Stimulated activated CD4-positive, alpha-beta T cell treated with anti-CD3 and anti-CD28 coated beads, Interleukin-4, amount 100 ng/mL, for 1 hour (primary cell): ENCODE measurements around the gene NFAM1.
A peak's percentile ranks its signal among the peaks of the same experiment; 100 is the strongest.

Source experiments
- DNase-seq: peaks from one replicate; pipeline ENCODE4 v3.0.0-alpha.2; 2020

NFAM1 gene

DNA sequence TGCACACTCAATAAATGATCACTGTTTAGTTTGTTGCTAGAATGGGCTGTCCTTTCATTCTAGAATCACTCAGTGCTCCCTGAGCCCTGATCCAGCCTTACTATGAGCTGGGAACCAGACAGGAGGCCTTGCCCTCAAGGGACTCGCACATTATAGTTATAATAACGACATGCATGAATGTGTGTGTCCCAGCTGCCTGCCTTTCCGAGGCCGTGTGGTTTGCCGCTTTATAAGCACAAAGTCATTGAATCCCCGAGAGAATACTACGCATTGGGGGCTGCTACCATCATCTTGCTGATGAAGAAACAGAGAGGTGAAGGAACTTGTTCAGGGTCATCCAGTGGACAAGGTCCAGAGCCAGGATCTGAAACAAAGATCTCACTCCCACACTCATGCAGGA, 75.7 kb downstream of the NFAM1 start:
- DNase-seq: no peak

DNA sequence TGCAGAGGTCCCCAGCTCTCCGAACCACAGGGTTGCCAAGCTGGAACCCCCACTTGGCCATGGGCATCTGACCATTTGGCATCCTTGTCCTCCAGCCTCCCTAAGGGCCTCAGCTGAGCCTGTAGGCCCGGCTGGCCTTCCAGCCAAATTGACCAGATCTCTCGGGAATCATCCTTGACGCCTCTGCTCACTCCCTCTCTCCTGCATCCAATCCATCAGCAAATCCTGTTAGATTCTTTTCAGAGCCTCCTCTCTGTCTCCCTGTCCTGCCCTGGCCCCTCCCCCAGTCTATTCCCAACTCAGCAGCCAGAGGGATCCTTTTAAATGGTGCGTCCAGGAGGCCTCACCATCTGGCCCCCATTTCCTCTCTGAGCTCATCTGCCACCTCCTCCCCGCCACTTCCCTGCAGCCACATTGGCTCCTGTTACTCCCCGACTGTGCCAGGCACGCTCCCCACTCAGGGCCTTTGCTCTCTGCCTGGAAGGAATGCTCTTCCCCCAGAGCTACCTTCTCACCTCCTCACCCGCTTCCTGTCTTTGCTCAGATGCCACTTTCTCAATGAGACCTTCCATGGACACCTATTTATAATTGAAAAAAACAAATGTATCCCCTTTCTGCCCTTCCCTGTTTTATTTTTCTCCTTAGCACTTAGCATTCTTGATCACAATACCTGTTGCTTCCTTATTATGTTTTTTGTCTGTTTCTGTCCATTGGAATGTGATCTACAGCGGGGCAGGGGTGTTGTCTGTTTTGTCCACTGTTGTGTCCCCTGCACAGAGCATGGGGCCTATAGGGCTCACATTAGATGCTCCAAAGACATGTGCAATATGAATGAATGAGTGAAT, 78.1 kb downstream of the NFAM1 start:
- no peak for DNase-seq

DNA sequence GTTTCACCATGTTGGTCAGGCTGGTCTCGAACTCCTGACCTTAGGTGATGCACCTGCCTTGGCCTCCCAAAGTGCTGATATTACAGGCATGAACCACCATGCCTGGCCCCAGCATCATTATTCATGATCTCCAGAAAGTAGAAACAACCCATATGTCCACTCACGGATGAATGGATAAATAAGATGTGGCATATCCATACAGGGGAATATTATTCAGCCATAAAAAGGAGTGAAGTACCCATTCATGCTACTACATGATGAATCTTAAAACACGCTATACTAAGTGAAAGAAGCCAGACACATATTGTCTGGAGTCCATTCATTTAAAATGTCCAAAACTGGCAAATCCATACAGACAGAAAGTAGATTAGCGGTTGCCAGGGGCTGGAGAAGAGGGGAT, 81.8 kb downstream of the NFAM1 start:
- DNase-seq: no peak

DNA sequence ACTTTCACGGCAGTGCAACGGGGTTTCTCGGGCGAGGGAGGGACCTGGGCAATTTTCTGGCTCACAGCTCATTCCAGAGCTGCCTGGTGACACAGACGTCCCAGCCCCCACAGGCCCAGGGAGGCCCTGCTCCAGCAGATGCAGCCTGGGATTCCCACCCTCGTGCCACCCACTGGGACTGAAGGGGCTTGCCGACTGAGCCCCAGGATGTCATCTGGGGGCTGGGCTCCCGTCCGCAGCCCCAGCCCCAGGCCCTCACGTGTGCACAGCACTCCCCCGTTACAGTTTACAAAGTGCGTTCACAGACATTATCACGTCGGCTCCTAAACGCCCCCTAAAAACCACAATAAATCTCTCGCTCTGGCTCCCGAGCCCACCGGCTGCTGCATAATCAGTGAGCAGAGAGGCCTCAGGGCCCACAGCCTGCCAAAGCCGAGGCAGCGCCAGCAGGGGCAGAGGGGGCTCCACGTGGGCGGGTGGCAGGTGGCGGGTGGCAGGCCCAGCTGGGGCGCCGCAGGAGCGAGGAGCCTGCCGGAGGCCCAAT, 84.8 kb downstream of the NFAM1 start:
- DNase-seq: no peak

DNA sequence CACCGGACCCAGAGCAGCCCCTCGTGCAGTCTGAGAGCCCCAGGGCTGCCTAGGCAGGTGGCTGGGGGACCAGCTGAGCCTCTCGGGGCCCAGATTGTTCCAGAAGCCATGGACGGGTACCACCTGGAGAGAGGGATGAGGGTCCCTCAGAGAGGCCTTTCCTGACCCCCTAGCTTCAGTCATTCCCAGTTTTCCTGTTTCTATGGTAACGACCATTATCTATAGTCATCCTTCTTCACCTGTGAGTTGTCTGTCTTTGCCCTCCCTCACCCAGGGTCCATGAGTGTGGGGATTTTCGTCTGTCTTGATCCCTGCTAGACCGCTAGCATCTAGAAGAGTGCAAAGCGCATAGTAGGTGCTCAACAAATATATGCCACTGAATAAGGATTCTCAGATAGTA, 85.5 kb downstream of the NFAM1 start:
- DNase-seq: no peak

DNA sequence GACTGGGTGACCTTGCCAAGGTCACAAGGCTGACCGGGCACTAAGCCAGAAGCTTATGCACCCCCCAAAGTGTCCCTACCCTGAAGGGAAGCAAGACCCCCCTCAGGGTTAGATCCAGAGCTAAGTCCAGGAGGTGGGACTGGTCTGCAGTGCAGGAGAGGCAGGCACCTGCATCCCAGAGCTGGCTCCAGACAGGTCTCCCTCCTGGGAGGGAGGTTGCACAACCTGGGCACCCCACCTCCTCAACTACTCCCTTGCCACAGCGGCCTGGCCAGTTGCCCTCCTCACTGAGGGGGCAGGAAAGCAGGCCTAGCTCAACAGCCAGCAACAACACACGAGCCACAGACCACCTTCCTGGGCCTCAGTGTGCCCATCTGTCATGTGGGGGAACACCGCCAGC, 86.7 kb downstream of the NFAM1 start:
- DNase-seq: no peak

DNA sequence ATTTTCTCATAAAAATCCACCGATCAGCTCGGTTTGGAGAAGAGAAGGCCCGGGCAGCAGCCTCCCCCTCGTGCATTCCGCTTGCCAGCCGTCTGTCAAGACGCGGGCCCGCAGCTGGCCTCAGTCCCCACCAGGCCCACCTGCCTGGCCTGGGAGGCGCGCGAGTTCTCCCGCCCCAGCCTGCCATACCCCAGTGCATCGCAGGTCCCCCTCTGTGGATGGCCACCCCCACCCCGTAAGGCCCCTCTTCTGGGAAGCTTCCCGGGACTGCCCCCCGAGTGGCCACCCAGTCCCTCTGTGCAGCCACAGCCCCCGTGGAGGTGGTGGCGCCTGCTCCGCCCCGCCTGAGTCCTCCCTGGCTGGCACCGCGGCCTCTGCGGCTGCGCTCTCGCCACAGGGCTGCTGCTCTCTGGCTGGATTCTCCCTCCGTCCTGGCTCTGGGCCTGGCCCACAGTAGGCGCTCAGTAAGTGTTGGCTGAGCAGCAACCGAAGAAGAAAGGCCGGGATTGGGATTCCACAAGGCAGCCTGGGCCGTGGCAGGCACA, 87.8 kb downstream of the NFAM1 start:
- no peak for DNase-seq

DNA sequence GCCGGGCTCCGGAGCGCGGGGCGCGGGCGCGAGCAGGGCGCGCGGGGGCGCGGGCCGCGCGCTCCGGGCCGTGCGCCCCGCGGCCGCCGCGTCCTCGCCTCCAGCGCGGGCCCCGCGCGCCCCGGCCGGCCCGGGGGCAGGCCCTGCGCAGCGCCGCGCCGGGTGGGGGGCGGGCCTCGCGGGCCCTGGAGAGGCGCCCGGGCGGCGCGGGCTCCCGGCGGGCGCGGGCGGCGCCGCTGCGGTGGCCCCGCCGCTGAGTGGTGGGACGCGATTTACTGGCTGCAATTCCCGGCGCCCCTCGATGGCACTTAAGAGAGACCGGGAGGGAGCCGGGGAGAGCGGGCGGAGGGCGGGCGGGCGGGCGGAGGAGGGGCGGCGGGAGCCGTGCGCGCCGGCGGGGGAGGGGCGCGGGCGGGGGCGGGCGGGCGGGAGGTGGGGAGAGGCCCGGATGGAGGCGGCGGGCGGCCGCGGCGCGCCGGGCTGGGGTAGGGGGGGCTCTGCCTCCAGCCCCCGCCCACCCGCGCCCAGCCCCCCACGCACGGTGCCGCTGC, 88.6 kb downstream of the NFAM1 start:
- peak; percentile 16 for DNase-seq

DNA sequence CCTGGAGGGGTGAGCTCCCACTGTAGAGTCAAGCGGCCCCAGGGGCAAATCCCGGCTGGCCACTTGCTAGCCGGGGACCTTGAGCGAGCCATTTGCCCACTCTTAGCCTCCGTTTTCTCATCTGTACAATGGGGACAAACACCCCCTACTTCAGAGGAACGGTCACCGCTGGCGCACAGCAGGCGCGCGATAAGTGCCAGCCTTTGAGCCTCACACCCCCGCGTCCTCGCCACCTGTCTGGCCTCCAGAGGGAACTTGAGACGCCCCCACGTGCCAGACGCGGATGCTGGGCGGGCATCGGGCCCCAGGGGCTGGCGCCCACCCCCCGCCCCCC, 89.1 kb downstream of the NFAM1 start:
- DNase-seq: no peak

DNA sequence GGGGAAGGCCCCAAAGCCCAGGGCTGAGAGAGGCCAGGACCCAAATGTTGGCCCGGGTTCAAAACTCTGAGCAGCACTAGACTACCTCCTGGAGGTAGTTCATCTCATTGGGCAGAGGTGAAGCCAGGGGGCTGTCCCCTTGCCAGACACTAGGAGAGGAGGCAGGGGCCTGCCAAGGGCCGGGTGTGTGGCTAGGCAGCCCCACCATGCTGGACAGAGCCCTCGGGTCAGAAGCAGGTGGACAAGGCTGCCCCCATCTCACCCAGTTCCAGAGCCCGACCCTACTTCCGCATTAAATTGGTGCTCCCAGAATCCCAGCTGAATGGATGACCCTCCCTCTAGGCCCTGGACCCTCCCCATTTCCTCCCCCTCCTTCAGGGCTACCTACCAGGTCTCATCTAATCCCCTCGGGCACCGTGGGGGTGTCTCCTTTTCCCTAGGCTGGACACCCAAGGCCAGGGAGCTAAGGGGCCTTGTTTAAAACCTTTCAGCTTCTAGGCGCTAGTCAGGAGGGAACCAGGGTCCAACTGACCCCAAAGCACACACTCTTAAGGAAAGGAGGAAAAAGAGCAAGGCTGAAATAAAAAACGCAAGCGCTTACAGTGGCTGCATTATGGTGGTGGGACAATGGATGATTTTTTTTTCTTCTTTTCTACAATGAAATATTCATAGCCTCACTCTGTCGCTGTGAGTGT, 89.6 kb downstream of the NFAM1 start:
- no peak for DNase-seq

DNA sequence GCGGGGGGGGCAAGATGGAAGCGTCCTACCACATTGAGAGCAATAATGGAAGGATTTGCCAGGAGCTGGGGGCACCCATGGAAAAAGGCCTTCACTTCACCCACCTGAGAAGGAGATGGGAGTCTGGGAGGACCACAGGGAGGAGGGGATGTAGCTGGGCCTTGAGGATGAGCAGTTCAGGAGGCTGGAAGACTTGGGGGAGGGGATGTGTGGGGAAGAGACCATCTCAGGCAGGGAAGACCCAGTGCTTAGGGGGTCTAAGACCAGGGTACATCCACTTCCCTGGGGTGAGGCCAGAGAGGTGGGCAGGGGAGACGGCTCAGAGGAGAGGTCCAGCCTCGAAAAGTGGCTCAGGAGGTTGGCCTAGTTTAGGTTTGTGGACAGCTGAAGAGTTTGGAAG, 90.4 kb downstream of the NFAM1 start:
- no peak for DNase-seq

DNA sequence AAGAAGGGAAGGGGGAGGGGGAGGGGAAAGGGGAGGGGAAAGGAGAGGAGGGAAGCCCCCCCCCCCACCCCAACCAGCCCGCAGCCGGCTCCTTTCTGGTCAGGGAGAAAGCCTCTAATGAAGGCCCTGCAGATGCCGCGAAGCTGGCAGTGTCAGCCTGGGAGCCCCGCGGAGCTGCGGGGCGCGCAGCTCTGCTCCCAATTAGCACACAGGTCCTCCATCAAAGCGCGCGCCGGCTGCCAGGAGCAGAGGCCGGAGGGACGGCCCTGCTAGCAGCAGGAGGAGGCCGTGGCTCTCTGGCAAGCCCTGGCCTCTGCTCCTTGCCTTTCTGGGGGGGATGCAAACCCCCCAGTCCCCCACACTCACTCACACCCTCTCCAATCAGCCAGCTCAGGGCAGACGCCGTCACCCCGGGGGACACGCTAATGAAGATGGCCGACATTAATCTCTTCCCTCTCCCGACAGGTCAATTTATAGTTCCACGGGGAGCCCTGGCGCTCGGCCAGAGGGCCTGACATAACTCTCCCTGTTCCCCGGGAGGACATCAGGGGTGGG, 91.3 kb downstream of the NFAM1 start:
- no peak for DNase-seq

DNA sequence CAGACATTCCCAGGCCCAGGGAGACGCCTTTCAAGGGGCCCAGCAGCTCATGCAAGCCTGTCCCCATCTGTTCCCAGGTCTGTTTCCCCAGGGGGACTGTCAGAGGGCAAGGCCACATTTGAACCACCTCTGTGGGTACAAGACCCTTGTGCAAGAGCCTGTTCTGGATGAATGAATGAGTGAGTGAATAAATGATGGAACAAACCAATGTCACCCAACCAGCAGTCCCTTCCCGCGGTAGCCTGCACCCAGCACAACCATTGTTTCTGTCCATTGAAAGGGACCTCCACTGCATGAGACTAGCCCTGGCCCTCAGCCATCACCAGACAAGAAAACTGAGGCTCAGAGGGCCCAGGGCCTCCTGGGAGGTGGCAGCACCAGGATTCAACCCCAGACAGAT, 92.1 kb downstream of the NFAM1 start:
- no peak for DNase-seq

DNA sequence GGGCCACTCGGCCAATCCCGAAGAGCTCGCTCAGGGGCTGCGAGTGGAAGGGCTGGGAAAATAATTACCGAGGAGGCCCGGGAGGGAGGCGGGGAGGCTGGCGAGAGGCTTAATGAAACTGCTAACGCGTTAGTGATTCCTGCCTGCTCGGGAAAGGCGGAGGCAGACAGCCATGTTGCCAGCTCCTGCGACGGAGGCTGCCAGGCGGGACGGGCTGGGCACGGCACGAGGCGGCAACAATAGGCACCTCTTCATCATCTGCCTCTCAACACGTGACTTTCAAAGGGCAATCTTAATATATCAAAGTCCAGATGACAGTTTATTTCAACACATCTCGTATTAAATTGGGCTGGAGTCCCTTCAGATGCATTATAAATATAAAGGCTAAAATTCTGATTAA, 93.7 kb downstream of the NFAM1 start:
- DNase-seq: no peak

DNA sequence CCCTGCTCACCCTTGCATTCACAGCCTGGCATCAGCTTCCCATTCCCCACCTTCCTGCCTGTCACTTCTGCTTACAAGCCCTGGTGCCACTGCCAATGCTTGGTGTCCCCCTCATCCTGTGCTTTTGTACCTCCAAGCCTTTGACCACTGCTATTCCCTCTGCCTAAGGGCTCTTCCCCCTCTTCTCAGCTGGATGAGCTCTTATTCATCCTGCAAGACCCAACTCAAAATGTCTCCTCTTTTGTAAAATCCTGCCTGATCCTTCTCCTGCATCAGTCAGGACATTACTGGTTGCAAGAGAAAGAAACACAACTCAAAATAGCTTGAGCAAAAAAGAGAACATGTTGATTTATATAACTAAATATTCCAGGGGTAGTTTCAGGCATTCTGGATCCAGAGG, 94.8 kb downstream of the NFAM1 start:
- no peak for DNase-seq

DNA sequence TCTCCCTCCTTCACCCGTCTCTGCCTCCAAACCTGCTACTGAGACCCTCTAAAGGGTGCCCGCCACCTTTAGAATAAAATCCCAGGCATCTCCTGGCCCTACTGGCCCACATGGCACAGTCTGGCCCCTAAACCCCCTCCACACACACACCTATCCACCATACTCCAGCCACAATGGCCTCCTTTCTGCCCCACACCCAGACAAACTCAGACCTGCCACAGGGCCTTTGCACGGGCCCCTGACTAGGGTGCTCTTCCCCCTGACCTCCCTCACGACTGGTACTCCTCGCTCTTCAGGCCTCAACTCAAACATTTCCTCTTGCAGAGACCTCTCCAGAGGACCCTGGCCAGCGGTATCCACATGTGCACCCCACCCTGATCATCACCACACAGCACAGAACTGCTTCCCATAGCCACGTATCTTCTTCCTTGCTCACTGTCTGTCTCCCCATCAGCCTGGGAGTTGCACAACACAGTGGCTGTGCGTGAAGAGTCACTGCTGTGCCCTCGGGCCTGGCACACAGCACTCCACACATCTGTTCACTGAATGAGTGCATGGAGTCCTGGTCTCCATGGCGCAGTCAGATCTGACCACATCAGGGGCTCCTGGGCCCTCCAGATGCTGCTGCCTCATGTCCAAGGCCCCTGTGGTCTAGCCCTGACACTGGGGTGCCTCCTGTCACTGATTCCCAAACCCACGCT, 95.5 kb downstream of the NFAM1 start:
- DNase-seq: no peak

DNA sequence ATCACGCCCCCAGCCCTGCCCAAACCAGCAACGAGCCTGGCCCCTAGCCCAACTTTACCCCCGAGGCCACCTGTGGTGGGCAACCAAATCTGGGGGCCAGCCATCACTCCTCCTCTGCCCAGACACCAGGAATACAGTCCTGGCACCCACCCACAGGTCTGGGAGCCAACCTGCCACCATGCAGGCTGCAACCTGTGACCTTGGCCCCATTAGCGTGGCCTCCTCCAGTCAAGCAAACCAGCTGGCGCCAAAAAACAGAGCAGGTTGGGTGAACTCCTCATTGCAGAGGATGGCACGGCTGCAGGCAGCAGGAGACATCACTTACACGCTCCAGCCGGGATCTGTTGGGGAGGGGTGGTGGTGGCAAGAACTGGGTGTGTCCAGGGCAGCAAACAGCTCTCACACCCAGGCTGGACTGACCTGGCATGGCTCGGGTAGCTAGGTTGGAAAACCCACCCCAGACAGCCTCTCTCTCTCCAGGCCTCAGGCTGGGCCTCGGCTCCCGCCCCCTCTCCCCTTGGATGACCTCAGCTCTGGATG, 96.3 kb downstream of the NFAM1 start:
- no peak for DNase-seq

DNA sequence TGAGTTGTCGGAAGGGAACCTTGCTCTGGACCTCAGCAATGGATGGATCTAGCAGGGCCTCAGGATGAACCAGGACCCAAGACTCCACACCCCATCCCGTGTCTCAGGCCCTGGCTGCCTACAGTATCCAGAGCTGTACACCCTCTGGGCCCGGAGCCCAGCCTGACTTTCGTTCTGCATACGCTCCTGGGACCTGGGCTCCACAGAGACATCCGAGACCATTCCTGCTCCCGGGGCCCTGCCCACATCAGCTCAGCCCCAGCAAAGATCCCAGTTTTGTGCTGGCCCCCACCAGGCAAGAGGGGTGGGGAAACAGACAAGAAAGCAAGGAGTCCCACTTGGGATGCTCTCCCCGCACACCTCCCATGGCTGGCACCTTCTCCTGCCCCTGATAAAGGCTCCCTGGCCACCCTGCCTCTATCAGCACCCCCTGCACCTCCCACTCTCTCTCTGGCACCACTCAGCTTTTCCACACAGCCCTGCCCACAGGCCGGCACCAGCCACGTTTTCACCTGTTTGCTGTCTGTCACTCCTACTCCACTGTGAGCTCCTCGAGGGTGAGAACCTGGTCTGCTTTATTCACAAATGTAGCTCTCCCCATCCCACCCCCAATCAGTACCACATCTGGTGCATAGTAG, 97.2 kb downstream of the NFAM1 start:
- DNase-seq: no peak

DNA sequence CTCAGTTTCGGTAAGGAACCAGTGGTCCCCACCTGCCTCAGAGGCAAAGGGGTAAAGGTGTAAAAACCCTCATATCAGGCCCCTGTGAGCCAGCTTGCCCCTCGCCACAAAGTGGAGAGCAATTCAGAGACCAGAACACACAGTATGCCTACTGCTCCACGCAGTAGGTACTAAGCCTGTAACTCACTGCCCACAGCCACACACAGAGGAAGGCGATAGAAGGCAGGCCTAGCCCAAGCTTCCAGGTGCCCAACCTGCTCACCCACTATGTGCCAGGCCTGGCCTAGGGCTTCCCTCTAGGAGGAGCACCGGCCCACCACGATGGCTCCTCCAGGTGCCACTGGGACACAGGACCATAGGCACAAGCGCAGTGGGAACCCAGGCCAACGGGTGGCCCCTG, 98.7 kb downstream of the NFAM1 start:
- DNase-seq: no peak

DNA sequence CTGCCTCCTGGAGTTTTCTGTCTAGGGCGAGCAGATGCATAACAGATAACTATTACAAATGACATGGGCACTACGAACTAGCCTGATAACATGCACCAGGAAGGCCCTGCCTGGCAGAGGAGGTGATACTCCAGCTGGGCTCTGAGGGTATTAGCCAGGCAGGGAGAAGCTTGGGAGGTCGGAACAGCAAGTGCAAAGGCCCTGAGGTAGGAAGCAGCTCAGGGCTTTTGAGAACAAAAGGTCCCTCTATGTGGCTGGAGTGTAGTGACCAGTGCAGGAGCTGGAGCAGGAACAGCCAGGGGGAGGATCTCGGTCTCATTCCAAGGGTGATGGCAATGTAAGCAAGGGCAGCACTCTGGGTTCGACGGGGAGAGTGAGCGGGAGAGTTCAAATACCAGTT, 100.1 kb downstream of the NFAM1 start:
- DNase-seq: no peak

DNA sequence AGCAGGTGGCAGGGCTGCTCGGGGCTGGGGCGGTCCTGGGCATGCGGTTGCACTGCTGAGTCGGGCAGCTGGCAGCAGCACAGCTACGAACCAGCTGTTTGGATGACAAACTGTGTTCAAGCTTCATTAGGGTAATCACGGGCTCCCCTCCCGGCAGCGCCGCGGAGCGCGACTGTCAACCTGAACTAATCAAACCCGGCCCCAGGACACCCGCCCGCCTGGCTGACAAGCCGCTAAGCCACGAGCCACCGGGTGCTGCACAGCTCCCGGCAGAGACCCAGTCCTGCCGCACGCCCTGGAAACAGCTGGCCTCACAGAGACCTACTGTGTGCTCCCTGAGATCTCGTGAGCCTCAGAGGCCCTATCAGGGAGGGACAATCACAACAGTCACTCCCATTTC, 101.2 kb downstream of the NFAM1 start:
- DNase-seq: no peak
